Suprapubic skin (tissue), 4 donors: ENCODE results near the gene CACNA1E. TPM values are rescaled to one million over a fixed set of nuclear protein-coding genes. Genes with fewer than 3 reads are reported as not detected.

Source experiments
- DNase-seq, 2 donors: peaks; one replicate each; pipeline ENCODE4 v3.0.0-alpha.2; 2019; ENCODE audit warnings: low spot score in 2 of 2
- H3K27ac ChIP-seq: fragments of 200-600 bp; sonication (generic); one replicate; pipeline ENCODE4 v1.5.1; 2019
- H3K27me3 ChIP-seq: fragments of 200-600 bp; sonication (generic); one replicate; pipeline ENCODE4 v1.5.1; 2019
- H3K36me3 ChIP-seq: fragments of 200-600 bp; sonication (generic); one replicate; pipeline ENCODE4 v1.5.1; 2019
- H3K4me1 ChIP-seq: fragments of 200-600 bp; sonication (generic); one replicate; pipeline ENCODE4 v1.5.1; 2019
- H3K4me3 ChIP-seq: fragments of 200-600 bp; sonication (generic); one replicate; pipeline ENCODE4 v1.5.1; 2019; ENCODE audit warnings: mild to moderate bottlenecking
- H3K9me3 ChIP-seq: fragments of 200-600 bp; sonication (generic); one replicate; pipeline ENCODE4 v1.5.1; 2019
- EP300 ChIP-seq: sonication (generic); formaldehyde crosslinking; IDR thresholded peaks from one replicate; pipeline ENCODE4 v1.6.1; 2017; ENCODE audit warnings: antibody characterized with exemption
- POLR2A ChIP-seq, 2 donors: fragments of 450-650 bp; IDR thresholded peaks; one replicate each; pipeline ENCODE4 v1.6.1; 2017; ENCODE audit warnings: antibody characterized with exemption in 2 of 2, mild to moderate bottlenecking in 2 of 2, moderate library complexity in 2 of 2
- POLR2AphosphoS5 ChIP-seq, 3 donors: sonication (generic); formaldehyde crosslinking; IDR thresholded peaks; one replicate each; pipeline ENCODE4 v1.6.1; 2017; ENCODE audit warnings: antibody characterized with exemption in 3 of 3
- WGBS: methylation state at CpG from one replicate; pipeline ENCODE4 v1.1.5; 2018; 5-methylcytosine and 5-hydroxymethylcytosine counted together
- total RNA-seq, 4 donors: library from RNA; depleted of rRNA; stranded (reverse); fragments of >200 nt; gene quantifications; one replicate each; pipeline ENCODE4 v1.1.0, GENCODE V29; 2016
- TF ChIP-seq, protein P1 (sequence below), 2 donors: fragments of 200-600 bp in 1 of 2; fragments of 450-650 bp in 1 of 2; sonication (generic) in 1 of 2; IDR thresholded peaks; one replicate each; pipeline ENCODE4 v1.5.1; 2016 to 2019; ENCODE audit warnings: antibody characterized with exemption in 2 of 2, mild to moderate bottlenecking in 1 of 2, moderate library complexity in 1 of 2

The CACNA1E gene
- total RNA-seq, 4 donors from 2014 or later = not detected

- TF ChIP-seq, protein P1, sequence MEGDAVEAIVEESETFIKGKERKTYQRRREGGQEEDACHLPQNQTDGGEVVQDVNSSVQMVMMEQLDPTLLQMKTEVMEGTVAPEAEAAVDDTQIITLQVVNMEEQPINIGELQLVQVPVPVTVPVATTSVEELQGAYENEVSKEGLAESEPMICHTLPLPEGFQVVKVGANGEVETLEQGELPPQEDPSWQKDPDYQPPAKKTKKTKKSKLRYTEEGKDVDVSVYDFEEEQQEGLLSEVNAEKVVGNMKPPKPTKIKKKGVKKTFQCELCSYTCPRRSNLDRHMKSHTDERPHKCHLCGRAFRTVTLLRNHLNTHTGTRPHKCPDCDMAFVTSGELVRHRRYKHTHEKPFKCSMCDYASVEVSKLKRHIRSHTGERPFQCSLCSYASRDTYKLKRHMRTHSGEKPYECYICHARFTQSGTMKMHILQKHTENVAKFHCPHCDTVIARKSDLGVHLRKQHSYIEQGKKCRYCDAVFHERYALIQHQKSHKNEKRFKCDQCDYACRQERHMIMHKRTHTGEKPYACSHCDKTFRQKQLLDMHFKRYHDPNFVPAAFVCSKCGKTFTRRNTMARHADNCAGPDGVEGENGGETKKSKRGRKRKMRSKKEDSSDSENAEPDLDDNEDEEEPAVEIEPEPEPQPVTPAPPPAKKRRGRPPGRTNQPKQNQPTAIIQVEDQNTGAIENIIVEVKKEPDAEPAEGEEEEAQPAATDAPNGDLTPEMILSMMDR (IDR thresholded peaks at IDR 0.05) = no peak
- TF ChIP-seq POLR2AphosphoS5 (IDR thresholded peaks at IDR 0.05) = no peak
- TF ChIP-seq EP300 = no peak
- no peak for TF ChIP-seq POLR2A (IDR thresholded peaks at IDR 0.05)
- Histone ChIP-seq H3K27ac (no peak overlapping the region), H3K4me1 (no peaks in the 10 kb centered on the region), H3K9me3 (no peaks in the 10 kb centered on the region), H3K36me3 (no peaks in the 10 kb centered on the region), H3K4me3 (no peak overlapping the region), H3K27me3 (no peaks in the 10 kb centered on the region)
- WGBS = 91% methylated on average over 2 of the region's 2 CpGs
- DNase-seq = no peak
Measured at GRCh38 chr1:181656491-181656890, 173.2 kb downstream of the CACNA1E start.

DNA sequence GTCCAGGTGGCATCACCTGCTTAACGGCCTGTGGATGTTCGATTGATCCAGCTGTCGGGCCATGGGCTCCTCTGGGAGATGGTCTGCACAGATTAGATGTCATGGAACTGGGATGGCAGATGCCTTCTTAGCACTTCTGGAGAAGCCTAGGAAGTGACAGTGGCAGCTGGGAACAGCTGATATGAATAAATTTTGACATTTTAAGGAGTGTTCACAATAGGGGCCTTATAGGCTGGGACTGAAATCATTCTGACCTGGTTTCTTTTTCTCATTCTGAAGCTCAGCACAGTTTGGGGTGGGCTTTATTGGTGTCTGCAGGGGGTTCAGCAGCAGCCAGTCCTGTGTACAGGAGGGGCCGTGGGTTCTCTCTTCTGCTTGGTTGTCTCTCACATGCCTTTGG, 175.3 kb downstream of the CACNA1E start:
- TF ChIP-seq, protein P1 (IDR thresholded peaks at IDR 0.05) = no peak
- TF ChIP-seq POLR2A (IDR thresholded peaks at IDR 0.05) (no peak), EP300 (no peak), POLR2AphosphoS5 (IDR thresholded peaks at IDR 0.05) (no peak)
- no peaks in the 10 kb centered on the region for H3K36me3 ChIP-seq
- WGBS = 68% methylated on average over 4 of the region's 4 CpGs

DNA sequence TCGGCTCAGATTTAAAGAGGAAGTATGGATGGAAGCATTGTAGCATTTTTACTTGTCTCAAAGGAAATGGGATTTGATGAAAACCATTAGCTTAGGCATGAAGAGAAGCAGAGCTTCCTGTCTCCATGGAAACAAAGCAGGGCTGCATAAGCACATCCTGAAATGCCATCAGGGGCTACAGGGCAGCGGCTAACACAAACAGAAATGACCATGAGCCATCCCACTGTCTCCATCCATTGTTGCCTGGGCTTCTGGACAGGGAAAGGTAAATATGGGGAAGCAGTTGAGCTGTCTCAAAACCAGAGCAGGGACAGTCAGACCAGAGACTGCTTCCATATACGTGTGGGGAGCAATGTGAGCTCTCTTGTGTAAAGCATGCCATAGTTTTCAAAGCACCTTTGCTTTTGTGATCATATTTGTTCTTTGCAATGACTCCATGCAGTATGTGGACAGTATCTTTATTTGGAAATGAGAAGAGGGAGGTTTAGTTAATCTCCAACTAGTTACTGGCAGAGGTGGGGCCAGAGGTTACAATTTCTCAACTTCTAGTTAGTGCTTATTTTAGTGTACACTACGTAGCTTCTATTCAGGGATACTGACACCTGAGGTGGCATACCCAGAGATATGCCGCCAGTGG, 176.1 kb downstream of the CACNA1E start:
- Histone ChIP-seq H3K4me1 (no peaks in the 10 kb centered on the region), H3K27me3 (no peaks in the 10 kb centered on the region), H3K36me3 (no peaks in the 10 kb centered on the region), H3K9me3 (no peaks in the 10 kb centered on the region), H3K27ac (no peak overlapping the region), H3K4me3 (no peak overlapping the region)
- 51% methylated on average over 5 of the region's 5 CpGs for WGBS
- TF ChIP-seq POLR2AphosphoS5 (IDR thresholded peaks at IDR 0.05) (no peak), EP300 (no peak), POLR2A (IDR thresholded peaks at IDR 0.05) (no peak)
- TF ChIP-seq, protein P1 (IDR thresholded peaks at IDR 0.05) = no peak
- no peak for DNase-seq

More for the DNA sequence above, 175.3 kb downstream of the CACNA1E start:
- Histone ChIP-seq H3K4me3 (no peak overlapping the region), H3K27ac (no peak overlapping the region), H3K4me1 (no peaks in the 10 kb centered on the region), H3K27me3 (no peaks in the 10 kb centered on the region), H3K9me3 (no peaks in the 10 kb centered on the region)
- no peak for DNase-seq

GRCh38 chr1:181660621-181661020, 177.3 kb downstream of the CACNA1E start:
- Histone ChIP-seq H3K4me1 (no peaks in the 10 kb centered on the region), H3K27ac (no peak overlapping the region), H3K27me3 (no peaks in the 10 kb centered on the region), H3K9me3 (no peaks in the 10 kb centered on the region), H3K4me3 (no peak overlapping the region), H3K36me3 (no peaks in the 10 kb centered on the region)
- 84% methylated on average over 3 of the region's 3 CpGs for WGBS
- TF ChIP-seq POLR2A (IDR thresholded peaks at IDR 0.05) (no peak), EP300 (no peak), POLR2AphosphoS5 (IDR thresholded peaks at IDR 0.05) (no peak)
- TF ChIP-seq, protein P1 (IDR thresholded peaks at IDR 0.05) = no peak
- no peak for DNase-seq

GRCh38 chr1:181661569-181661968, 178.3 kb downstream of the CACNA1E start:
- 89% methylated on average over 1 of the region's 1 CpG for WGBS
- Histone ChIP-seq H3K36me3 (no peaks in the 10 kb centered on the region), H3K4me3 (no peak overlapping the region), H3K4me1 (no peaks in the 10 kb centered on the region), H3K9me3 (no peaks in the 10 kb centered on the region), H3K27me3 (no peaks in the 10 kb centered on the region), H3K27ac (no peak overlapping the region)
- TF ChIP-seq POLR2AphosphoS5 (IDR thresholded peaks at IDR 0.05) (no peak), POLR2A (IDR thresholded peaks at IDR 0.05) (no peak), EP300 (no peak)
- TF ChIP-seq, protein P1 (IDR thresholded peaks at IDR 0.05) = no peak
- DNase-seq = no peak
